GM23248 (cell line): ENCODE data around the gene RASD2.

Experiments
- EZH2 ChIP-seq: fragments of 200-600 bp; sonication (generic); IDR thresholded peaks from 2 replicates; pipeline ENCODE4 v1.6.1; 2018; ENCODE audit warnings: antibody characterized with exemption, mild to moderate bottlenecking; ENCODE audit not compliant: insufficient read depth, poor library complexity, severe bottlenecking
- EZH2phosphoT487 ChIP-seq: fragments of 200-600 bp; sonication (generic); IDR thresholded peaks from 2 replicates; pipeline ENCODE4 v1.6.1; 2018; ENCODE audit warnings: antibody characterized with exemption, moderate library complexity, mild to moderate bottlenecking, low read depth; ENCODE audit not compliant: insufficient read depth

DNA sequence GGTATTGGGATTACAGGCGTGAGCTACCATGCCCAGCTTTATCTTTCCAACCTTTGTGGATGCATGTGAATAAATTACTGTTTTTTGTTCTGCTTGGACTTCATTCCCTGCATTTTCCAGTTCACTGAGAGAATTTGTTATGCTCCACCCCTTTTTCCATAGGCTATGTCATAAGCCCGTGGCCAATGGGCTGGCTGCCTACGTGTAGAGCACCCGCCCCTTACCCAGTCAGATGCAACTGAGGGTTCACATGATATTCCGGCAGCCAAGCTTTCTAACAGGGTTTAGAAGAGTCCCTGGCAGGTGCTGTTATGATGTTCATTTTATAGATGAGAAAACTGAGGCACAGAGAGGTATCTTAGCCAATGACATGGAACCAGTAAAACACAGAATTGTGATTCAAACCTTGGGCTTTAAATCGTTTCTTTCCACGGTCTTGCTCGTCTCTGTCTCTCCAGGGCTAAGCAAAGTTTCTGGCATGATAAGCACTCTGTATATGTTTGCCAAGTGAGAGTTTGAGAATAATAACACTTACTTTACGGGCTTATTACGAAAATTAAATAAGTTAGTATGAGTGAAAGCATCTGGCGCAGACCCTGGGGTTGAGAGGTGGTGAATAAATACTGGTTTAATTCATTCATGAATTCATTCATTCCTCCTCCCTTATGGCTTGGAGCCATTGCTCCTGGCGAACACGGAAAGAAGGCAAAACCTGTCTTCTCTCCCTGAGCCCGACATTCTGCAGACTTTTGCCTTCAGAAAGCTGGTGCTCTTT lies 42.4 kb upstream of the RASD2 start:
- TF ChIP-seq EZH2 = no peak
- TF ChIP-seq EZH2phosphoT487 = no peak
